Gastrocnemius medialis (tissue), 4 donors: Measurements from ENCODE around the gene RAB3IL1. TPM values are rescaled to one million over a fixed set of nuclear protein-coding genes. Genes with fewer than 3 reads are reported as not detected.

Source experiments
- ATAC-seq, 2 donors: fragments of 150-250 bp; one replicate each; pipeline ENCODE4 v1.9.1; 2016
- DNase-seq, 2 donors: peaks; one replicate each; pipeline ENCODE4 v3.0.0-alpha.2; 2019
- H3K27ac ChIP-seq, 4 donors: fragments of 200-600 bp; sonication (generic); 1 replicate in 1 of 4; 2 replicates in 3 of 4; pipeline ENCODE4 v1.5.1; 2016 to 2018; ENCODE audit warnings: mild to moderate bottlenecking in 2 of 4, moderate library complexity in 1 of 4
- H3K27me3 ChIP-seq, 3 donors: fragments of 200-600 bp; sonication (generic) in 2 of 3; 1 replicate in 1 of 3; 2 replicates in 2 of 3; pipeline versions ENCODE4 v1.5.1 to v1.6.0; 2016 to 2019; ENCODE audit warnings: mild to moderate bottlenecking in 1 of 3, moderate library complexity in 1 of 3
- H3K36me3 ChIP-seq, 2 donors: fragments of 200-600 bp; sonication (generic) in 1 of 2; one replicate each; pipeline ENCODE4 v1.5.1; 2017 to 2018
- H3K4me1 ChIP-seq, 2 donors: fragments of 200-600 bp; sonication (generic) in 1 of 2; one replicate each; pipeline ENCODE4 v1.5.1; 2016 to 2017; ENCODE audit warnings: mild to moderate bottlenecking in 2 of 2
- H3K4me3 ChIP-seq, 4 donors: fragments of 200-600 bp; sonication (generic) in 3 of 4; 1 replicate in 1 of 4; 2 replicates in 3 of 4; pipeline ENCODE4 v1.5.1; 2016 to 2019; ENCODE audit warnings: mild to moderate bottlenecking in 2 of 4
- H3K9me3 ChIP-seq, 3 donors: fragments of 200-600 bp; sonication (generic) in 2 of 3; 1 replicate in 1 of 3; 2 replicates in 2 of 3; pipeline ENCODE4 v1.5.1; 2016 to 2019
- CTCF ChIP-seq, 5 experiments: fragments of 450-650 bp in 3 of 5; fragments of 200-600 bp in 2 of 5; sonication (generic) in 2 of 5; IDR thresholded peaks in 4 of 5; conservative IDR thresholded peaks in 1 of 5; 1 replicate in 4 of 5; 2 replicates in 1 of 5; pipeline ENCODE4 v1.5.1; 2016 to 2019; ENCODE audit warnings: antibody characterized with exemption in 5 of 5, mild to moderate bottlenecking in 3 of 5, moderate library complexity in 3 of 5
- POLR2A ChIP-seq, 2 donors: fragments of 450-650 bp; IDR thresholded peaks; one replicate each; pipeline ENCODE4 v1.6.1; 2017; ENCODE audit warnings: antibody characterized with exemption in 2 of 2, mild to moderate bottlenecking in 2 of 2, moderate library complexity in 2 of 2
- in situ Hi-C, 4 donors: fragments of 200-750 bp; cut with MboI; loops; one replicate each; pipeline versions ENCODE4 v1.15.0 to v1.8.0; 2017; ENCODE audit warnings: low sequenced_read_pairs in 4 of 4
- intact Hi-C: fragments of 100-400 bp; cut with DNase I; formaldehyde crosslinking; loops from one replicate; pipeline ENCODE4 v1.15.1; 2023; ENCODE audit warnings: low total_unique reads
- total RNA-seq, 4 donors: library from RNA; depleted of rRNA; stranded (reverse); fragments of >200 nt; gene quantifications; one replicate each; pipeline versions ENCODE4 v1.1.0 to v1.2.3, GENCODE V29; 2016

The RAB3IL1 gene
- total RNA-seq, 4 donors from 2014 or later = 3.9 to 5.4 (median 4.9) TPM

GRCh38 chr11:61907282-61907681 lies 10.1 kb downstream of the RAB3IL1 start:
- TF ChIP-seq POLR2A (IDR thresholded peaks at IDR 0.05) (no peak), CTCF (IDR thresholded peaks at IDR 0.05 in 4 of 5, conservative IDR thresholded peaks at IDR 0.05 in 1 of 5) (no peak)
- no peaks in the 10 kb centered on the region for H3K27me3 ChIP-seq
- in situ Hi-C loops (no loop called here), intact Hi-C loops (no loop called here)
- no peak overlapping the region for H3K4me3 ChIP-seq
- H3K27ac ChIP-seq = no peak overlapping the region
- H3K4me1 ChIP-seq = no peaks in the 10 kb centered on the region
- no peak for ATAC-seq
- H3K9me3 ChIP-seq = no peaks in the 10 kb centered on the region
- DNase-seq = no peak
- H3K36me3 ChIP-seq = no peaks in the 10 kb centered on the region

DNA sequence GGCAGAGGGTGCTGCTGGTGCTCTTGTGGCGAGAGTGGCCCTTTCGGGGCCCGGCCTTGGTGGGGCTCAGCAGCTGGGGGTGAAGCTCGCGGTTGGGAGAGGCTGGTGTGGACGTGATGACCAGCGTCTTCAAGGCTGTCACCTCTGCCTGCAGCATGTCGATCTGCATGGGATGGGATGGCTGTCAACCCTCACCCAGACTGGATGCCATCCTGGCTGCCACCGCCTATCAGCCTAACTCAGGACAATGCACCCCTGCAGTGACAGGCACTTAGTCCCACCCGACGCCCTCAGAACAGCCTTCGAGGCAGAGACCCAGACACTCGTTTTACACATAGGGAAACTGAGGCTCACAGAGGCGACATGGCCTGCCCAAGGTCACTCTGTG lies 10.8 kb downstream of the RAB3IL1 start:
- no peaks in the 10 kb centered on the region for H3K27me3 ChIP-seq
- no peak overlapping the region for H3K4me3 ChIP-seq
- intact Hi-C loops = no loop called here

DNA sequence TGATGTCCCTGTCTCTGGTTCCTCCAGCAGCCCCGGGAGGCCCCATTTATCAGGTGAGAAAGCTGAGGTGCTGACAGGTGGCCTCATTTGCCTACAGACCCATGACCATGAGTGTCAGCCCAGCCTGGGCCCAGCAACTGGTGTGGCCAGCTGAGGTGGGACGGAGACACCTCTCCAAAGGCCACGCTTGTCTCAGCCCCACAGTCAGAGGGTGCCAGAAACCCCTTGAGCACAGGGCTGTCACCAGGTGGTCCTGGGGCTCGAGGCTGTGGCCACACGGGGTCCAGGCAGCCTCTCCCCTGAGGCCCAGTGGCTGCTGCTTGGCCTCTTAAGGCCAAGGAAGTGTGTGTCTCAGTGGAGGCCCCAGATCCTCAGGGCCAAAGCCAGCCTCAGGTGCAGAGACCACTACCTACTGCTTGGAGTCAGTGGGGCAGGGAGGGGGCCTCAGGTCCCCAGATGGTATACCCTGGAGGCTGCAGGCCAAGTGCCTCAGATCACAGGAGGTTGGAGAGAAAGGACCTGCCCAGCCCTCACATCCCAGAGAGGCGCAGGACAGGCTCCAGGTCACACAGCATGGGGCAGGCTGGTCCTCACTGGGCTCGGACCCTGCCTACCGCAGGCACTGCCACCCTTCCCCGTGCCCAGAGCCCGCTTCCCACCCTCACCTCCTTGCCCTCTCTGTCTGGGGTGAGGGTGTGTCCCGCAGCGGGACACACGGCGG lies 11.4 kb downstream of the RAB3IL1 start:
- in situ Hi-C loops = no loop called here
- Histone ChIP-seq H3K4me1 (no peaks in the 10 kb centered on the region), H3K36me3 (no peaks in the 10 kb centered on the region), H3K4me3 (no peak overlapping the region), H3K27ac (no peak overlapping the region), H3K9me3 (no peaks in the 10 kb centered on the region), H3K27me3 (no peaks in the 10 kb centered on the region)
- ATAC-seq = no peak
- no peak for DNase-seq
- intact Hi-C loops = no loop called here
- TF ChIP-seq POLR2A (IDR thresholded peaks at IDR 0.05) = no peak
- TF ChIP-seq CTCF (IDR thresholded peaks at IDR 0.05 in 4 of 5, conservative IDR thresholded peaks at IDR 0.05 in 1 of 5) = no peak

More for the DNA sequence above, 10.8 kb downstream of the RAB3IL1 start:
- in situ Hi-C loops = no loop called here
- no peaks in the 10 kb centered on the region for H3K36me3 ChIP-seq
- no peak for DNase-seq
- ATAC-seq = no peak
- H3K9me3 ChIP-seq = no peaks in the 10 kb centered on the region
- TF ChIP-seq CTCF (IDR thresholded peaks at IDR 0.05 in 4 of 5, conservative IDR thresholded peaks at IDR 0.05 in 1 of 5) (no peak), POLR2A (IDR thresholded peaks at IDR 0.05) (no peak)
- H3K4me1 ChIP-seq = no peaks in the 10 kb centered on the region
- H3K27ac ChIP-seq = no peak overlapping the region

DNA sequence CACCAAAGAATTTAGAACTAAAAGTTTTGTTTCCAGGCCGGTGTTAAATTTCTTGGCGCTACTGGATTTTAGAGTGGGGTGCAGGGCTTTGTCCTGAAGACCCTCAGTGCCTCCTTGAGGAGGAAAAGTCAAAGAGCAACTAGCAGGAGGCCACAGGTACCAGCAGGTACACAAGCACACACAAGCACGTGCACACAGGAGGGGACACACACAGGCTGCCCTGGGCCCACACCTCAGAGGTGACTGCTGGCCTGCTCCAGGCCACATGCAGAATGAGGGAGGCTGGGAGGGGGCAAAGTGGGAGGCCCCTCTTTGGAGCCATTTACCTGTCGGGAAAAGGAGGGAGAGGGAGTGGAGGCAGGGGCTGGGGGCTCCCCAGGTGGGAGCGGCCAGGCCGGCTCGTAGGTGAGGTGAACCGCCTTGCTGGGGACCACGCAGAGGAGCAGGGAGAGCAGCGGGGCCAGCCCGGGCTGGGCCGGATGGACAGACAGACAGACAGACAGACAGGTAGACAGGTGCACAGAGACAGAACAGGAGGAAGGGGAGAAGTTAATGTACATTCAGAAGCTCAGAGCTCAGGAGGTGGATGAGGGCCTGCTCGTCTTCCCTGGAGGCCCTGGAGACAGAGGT lies 12.2 kb downstream of the RAB3IL1 start:
- in situ Hi-C loops = no loop called here

More for the DNA sequence above, 12.2 kb downstream of the RAB3IL1 start:
- intact Hi-C loops = no loop called here
- Histone ChIP-seq H3K4me3 (no peak overlapping the region), H3K36me3 (no peaks in the 10 kb centered on the region), H3K4me1 (no peaks in the 10 kb centered on the region), H3K9me3 (no peaks in the 10 kb centered on the region), H3K27ac (no peak overlapping the region), H3K27me3 (no peaks in the 10 kb centered on the region)
- DNase-seq (no peak), ATAC-seq (no peak)
- TF ChIP-seq POLR2A (IDR thresholded peaks at IDR 0.05) = no peak
- no peak for TF ChIP-seq CTCF (IDR thresholded peaks at IDR 0.05 in 4 of 5, conservative IDR thresholded peaks at IDR 0.05 in 1 of 5)
